Hematopoietic multipotent progenitor cell treated with erythropoietin and hydrocortisone succinate and interleukin-3 and kit ligand, for 15 days (in vitro differentiated cells): Measurements from ENCODE around the gene LPP.
"Not testable (repeated sequence)": the region's sequence is repeated elsewhere in the genome, so short reads cannot be mapped to it uniquely, and the experiment has no call there.

Experiments
- DNase-seq: peaks from one replicate; pipeline ENCODE4 v3.0.0-alpha.2; 2015; ENCODE audit warnings: low spot score

The LPP gene

DNA sequence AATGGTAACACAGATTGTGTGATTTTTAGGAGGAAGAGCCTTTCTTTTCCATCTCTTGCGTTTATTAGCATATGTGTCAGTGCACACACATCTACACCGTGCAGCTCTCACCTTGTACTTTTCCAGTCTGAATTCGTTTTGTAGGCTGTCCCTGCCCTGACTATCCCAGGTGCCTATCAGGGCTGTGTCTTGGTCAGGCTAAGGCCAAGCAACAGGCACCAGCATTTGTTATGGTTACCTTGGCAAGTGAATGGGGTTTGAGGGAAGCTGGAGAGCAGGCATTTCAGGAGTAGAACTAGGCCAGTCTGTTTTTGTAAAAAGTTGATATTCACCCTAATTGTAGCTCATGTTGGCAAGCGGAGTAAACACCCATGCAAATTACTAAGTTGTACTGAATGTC, 528.4 kb downstream of the LPP start:
- DNase-seq, result no peak

GRCh38 chr3:188683032-188683521, 529.1 kb downstream of the LPP start:
- DNase-seq, result no peak

- no peak for DNase-seq
Observed at GRCh38 chr3:188684276-188684675, 530.3 kb downstream of the LPP start.

GRCh38 chr3:188685789-188686188, 531.8 kb downstream of the LPP start:
- no peak for DNase-seq

- DNase-seq, result no peak
Observed at GRCh38 chr3:188686324-188686723, 532.4 kb downstream of the LPP start.

- no peak for DNase-seq
Observed at GRCh38 chr3:188687389-188687788, 533.4 kb downstream of the LPP start.

DNA sequence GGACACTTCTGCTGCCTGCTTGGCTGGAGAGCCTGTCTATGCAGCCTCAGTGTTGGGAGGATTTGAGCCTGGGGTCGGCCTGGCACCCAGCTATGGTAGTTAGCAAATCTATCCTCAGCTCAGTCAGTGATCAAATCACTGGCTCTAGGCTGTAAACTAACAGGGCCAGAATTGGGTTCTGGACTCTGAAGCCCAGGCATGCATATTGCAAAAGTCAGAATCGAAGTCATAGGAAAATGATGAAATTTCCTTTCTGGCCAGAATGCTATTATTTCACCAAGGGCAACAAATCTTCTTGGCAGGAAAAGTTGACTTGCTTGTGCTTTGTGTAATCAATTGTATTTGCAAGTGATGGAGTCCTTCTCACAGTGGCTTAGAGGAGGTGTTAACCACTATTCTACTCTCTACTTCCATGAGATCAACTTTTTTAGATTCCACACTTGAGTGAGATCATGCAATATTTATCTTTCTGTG, 535.2 kb downstream of the LPP start:
- DNase-seq, result no peak

GRCh38 chr3:188690064-188690463, 536.1 kb downstream of the LPP start:
- DNase-seq, result no peak

GRCh38 chr3:188691004-188691403, 537.0 kb downstream of the LPP start:
- no peak for DNase-seq

GRCh38 chr3:188691665-188692064, 537.7 kb downstream of the LPP start:
- DNase-seq, result no peak

GRCh38 chr3:188692700-188693099, 538.7 kb downstream of the LPP start:
- no peak for DNase-seq

- no peak for DNase-seq
Observed at GRCh38 chr3:188693435-188693834, 539.5 kb downstream of the LPP start.

- DNase-seq, result no peak
Observed at GRCh38 chr3:188695241-188695640, 541.3 kb downstream of the LPP start.

GRCh38 chr3:188697127-188697526, 543.2 kb downstream of the LPP start:
- DNase-seq, result no peak

- no peak for DNase-seq
Observed at GRCh38 chr3:188698436-188698835, 544.5 kb downstream of the LPP start.

DNA sequence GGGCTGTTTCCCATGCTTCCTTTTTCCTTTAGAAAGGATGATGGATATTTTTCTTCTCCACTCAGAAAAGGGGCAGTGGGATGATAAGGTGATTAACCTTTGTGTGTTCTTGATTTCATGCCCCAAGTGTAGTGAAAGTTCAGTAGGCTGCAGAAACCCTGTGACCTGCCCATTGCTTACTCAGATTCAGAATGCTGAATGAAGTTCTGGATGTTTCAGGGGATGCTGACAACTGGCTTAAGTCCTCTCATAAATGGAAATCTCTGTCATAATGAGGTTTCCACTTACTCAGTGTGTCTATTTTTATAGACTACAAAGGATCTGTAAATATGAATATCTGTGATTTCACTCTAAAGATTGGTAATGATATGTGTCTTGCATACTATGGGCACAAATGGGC, 546.5 kb downstream of the LPP start:
- DNase-seq, result no peak

- DNase-seq, result no peak
Observed at GRCh38 chr3:188700918-188701317, 547.0 kb downstream of the LPP start.

- DNase-seq, result no peak
Observed at GRCh38 chr3:188701485-188701969, 547.6 kb downstream of the LPP start.

DNA sequence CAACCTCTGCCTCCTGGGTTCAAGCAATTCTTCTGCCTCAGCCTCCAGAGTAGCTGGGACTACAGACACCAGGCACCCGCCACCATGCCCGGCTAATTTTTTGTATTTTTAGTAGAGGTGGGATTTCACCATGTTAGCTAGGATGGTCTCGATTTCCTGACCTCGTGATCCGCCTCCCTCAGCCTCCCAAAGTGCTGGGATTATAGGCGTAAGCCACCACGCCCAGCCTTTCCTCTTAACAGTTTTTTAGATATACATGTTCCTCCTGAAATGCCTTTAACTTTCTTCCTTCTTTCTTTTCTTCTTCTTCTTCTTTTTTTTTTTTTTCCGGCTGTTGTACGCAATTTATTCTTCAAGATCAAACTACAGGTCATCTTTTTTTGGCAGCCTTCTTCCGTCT, 548.1 kb downstream of the LPP start:
- not testable (repeated sequence) for DNase-seq

DNA sequence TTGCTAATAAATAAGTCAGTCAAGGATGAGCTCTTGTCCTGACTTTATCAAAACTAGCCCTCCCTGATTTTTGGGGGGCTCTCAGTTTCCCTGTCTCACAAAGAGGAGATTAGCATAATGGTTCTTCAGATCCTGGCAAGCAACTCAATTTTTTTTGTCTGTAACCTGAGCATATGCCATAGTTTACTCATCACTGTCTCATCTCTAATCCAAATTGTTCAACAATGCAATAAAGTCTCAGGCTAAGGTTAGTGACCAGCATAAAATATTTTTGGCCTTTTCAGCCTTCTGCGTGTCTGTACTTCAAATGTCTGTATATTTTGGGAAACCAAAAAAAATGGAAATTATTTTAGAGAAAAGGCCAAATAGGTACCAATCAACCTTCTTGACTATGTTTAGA, 552.2 kb downstream of the LPP start:
- DNase-seq, result no peak

DNA sequence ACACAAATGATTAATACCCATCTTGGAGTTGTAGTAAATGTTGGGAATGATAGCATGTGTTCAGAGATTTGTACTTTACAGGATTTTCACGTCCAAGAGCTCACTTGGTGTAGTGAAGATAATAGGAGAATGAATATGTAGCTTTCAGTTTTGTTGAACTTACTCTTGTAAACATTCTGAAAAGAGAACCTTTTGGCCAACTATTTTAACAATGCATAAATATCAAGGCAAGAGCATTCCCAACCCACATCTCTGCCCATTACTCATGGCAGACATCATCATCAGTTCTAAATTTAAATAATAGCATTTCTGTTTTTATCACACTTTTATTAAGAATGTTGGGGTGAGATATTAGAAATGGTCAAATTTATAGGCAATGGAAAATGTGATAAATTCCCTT, 552.6 kb downstream of the LPP start:
- DNase-seq, result no peak

DNA sequence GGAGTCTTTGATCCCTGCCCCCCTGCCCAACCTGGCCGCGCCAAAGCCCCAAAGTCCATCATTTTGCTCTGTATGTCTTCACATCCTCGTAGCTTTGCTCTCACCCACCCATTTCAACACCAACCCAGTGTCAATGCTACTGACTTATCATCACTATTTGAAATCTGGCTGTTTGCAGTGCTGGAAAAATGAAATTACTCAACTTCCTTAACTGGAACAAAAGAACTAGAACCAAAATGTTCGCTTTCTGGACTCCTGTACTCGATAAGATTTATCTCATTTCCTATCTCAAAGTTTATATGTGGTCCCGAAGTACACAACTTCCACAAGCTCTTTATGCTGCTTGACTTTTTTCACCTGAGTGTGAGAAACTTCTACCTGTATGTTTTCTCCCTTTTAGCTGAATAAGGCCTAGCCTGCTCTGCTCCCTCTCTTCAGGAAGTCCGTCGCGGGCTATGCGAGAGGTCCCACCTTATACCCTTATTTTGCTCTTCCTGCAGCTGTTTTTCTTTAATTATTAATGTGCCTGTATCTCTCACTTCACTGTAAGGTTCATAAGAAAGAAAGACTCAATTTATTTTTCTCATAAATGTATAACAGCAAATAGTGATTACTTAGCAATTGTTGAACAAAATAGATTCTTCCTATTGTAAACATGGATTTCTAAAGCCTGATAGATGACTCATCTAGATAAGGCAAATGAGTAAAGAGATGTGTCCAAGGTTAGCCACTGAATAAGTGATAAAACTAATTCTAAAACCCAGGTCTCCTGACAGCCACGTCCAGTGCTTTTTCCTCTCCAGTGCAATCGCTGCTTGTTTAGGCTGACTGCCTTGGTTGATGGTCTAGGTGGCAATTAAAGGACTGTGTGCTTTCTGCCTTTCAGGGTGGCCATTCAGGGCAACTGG, 553.7 kb downstream of the LPP start:
- no peak for DNase-seq

- DNase-seq, result no peak
Observed at GRCh38 chr3:188711881-188712247, 557.9 kb downstream of the LPP start.
